ENCODE results near the gene TAF11L10.
"Not testable (repeated sequence)": the region's sequence is repeated elsewhere in the genome, so short reads cannot be mapped to it uniquely, and the experiment has no call there.

DNA sequence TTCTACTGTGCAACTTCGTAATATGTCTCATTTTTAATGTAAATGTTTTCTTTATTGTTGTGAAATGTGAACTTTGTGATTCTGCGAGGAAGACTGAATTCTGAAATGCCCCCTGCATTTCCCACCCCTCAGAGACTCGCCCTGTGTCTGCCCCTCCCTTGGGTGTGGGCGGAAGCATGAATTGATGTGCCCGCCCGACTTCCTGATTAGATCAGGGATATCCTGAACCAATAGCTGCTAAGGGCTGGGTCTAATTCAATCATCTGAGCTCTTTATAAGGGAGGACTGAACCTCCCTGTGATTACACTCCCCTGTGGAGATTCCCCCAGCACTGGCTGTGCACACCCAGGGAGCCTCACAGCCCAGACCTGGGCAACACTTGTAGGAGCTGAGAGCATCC is 6.3 kb upstream of the TAF11L10 start, which contains the start of gene TAF11L11:
- TF ChIP-seq TAF1, POLR2AphosphoS5, POLR2A, POU2F2, SPI1 (IDR thresholded peaks at IDR 0.05; ENCODE audit: low read depth, low read length): not testable (repeated sequence)

Measured in GM12891 (cell line).